Glutamatergic neuron (in vitro differentiated cells): Measurements from ENCODE around the gene C16orf95. TPM values are rescaled to one million over a fixed set of nuclear protein-coding genes. Genes with fewer than 3 reads are reported as not detected.

Experiments
- DNase-seq: peaks from one replicate; pipeline ENCODE4 v3.0.0; 2022
- H3K27ac Mint-ChIP-seq: one replicate; pipeline ENCODE4 v1.8.0; 2020; ENCODE audit warnings: mild to moderate bottlenecking, mixed read lengths, inconsistent platforms; ENCODE audit not compliant: unreplicated experiment
- H3K27me3 Mint-ChIP-seq: one replicate; pipeline ENCODE4 v1.8.0; 2020; ENCODE audit warnings: mild to moderate bottlenecking, moderate library complexity, mixed read lengths, inconsistent platforms; ENCODE audit not compliant: unreplicated experiment
- H3K36me3 Mint-ChIP-seq: one replicate; pipeline ENCODE4 v1.8.0; 2020; ENCODE audit warnings: mild to moderate bottlenecking, mixed read lengths, inconsistent platforms; ENCODE audit not compliant: unreplicated experiment
- H3K4me1 Mint-ChIP-seq: one replicate; pipeline ENCODE4 v1.8.0; 2020; ENCODE audit warnings: mild to moderate bottlenecking, low read depth, mixed read lengths, inconsistent platforms; ENCODE audit not compliant: unreplicated experiment
- H3K4me3 Mint-ChIP-seq: one replicate; pipeline ENCODE4 v1.8.0; 2020; ENCODE audit warnings: mild to moderate bottlenecking, mixed read lengths, inconsistent platforms; ENCODE audit not compliant: unreplicated experiment
- H3K9me3 Mint-ChIP-seq: one replicate; pipeline ENCODE4 v1.8.0; 2020; ENCODE audit warnings: mild to moderate bottlenecking, moderate library complexity, mixed read lengths, inconsistent platforms; ENCODE audit not compliant: unreplicated experiment
- CTCF ChIP-seq: fragments of 200-600 bp; sonication (generic); IDR thresholded peaks from one replicate; pipeline ENCODE4 v1.5.0; 2021; ENCODE audit not compliant: partially characterized antibody, unreplicated experiment
- total RNA-seq: library from RNA; stranded (reverse); fragmentation: NEBNext Ultra II Directional; extraction: Animal tissue kit (Norgen Biotek cat#: 25700); gene quantifications from one replicate; pipeline ENCODE4 v1.2.1, GENCODE V29; 2021; ENCODE audit not compliant: unreplicated experiment

Gene C16orf95
- total RNA-seq, 1 donor from 2014 or later, result 9.2 TPM

- no peak overlapping the region for H3K27ac Mint-ChIP-seq
- H3K9me3 Mint-ChIP-seq, result peaks cover 5% of the 10 kb centered on the region
- no peak for TF ChIP-seq CTCF
- peaks cover 11% of the 10 kb centered on the region for H3K27me3 Mint-ChIP-seq
- no peak for DNase-seq
- peaks cover 10% of the 10 kb centered on the region for H3K4me1 Mint-ChIP-seq
- H3K36me3 Mint-ChIP-seq, result peaks cover 5% of the 10 kb centered on the region
- no peak overlapping the region for H3K4me3 Mint-ChIP-seq
Measured at GRCh38 chr16:87334651-87335624, 17.7 kb upstream of the C16orf95 start.

- peaks cover 10% of the 10 kb centered on the region for H3K9me3 Mint-ChIP-seq
- H3K27me3 Mint-ChIP-seq, result peaks cover 11% of the 10 kb centered on the region
- no peak overlapping the region for H3K4me3 Mint-ChIP-seq
- peaks cover 5% of the 10 kb centered on the region for H3K36me3 Mint-ChIP-seq
- TF ChIP-seq CTCF, result no peak
- DNase-seq, result no peak
- H3K27ac Mint-ChIP-seq, result no peak overlapping the region
- H3K4me1 Mint-ChIP-seq, result peaks cover 10% of the 10 kb centered on the region
Measured at GRCh38 chr16:87333581-87334331, 16.6 kb upstream of the C16orf95 start.

GRCh38 chr16:87333101-87333500 lies 15.9 kb upstream of the C16orf95 start:
- Mint-ChIP-seq H3K27ac (no peak overlapping the region), H3K4me3 (no peak overlapping the region), H3K4me1 (peaks cover 10% of the 10 kb centered on the region), H3K36me3 (peaks cover 5% of the 10 kb centered on the region), H3K27me3 (peaks cover 11% of the 10 kb centered on the region), H3K9me3 (peaks cover 10% of the 10 kb centered on the region)
- DNase-seq, result peak; percentile 10
- no peak for TF ChIP-seq CTCF

DNA sequence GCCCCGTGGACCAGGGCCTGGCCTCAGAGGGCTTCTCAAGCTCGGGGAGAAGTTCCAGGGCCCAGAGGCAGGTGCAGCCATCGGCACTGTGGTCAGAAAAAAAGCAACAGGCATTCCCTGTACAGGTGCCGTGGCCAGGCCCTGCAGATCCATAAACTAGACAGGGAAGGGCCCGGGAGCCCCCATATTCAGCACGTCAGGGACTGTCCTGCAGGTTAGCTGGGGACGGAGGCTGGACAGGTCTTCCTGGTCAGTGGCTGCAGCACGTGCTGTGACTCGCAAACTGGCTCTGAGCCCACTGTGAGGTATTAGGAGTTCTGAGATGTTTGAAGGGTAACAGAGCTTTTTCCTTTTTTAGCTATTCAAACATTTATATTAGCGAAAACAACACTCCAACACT lies 15.0 kb upstream of the C16orf95 start:
- Mint-ChIP-seq H3K9me3 (peaks cover 10% of the 10 kb centered on the region), H3K4me3 (no peak overlapping the region), H3K27ac (no peak overlapping the region), H3K4me1 (peaks cover 8% of the 10 kb centered on the region), H3K36me3 (no peaks in the 10 kb centered on the region), H3K27me3 (peaks cover 9% of the 10 kb centered on the region)
- DNase-seq, result peak; percentile 4
- no peak for TF ChIP-seq CTCF
